Activated CD8-positive, alpha-beta T cell treated with anti-CD3 and anti-CD28 coated beads for 36 hours (primary cell): ENCODE measurements around the gene NDUFAF7. TPM values are rescaled to one million over a fixed set of nuclear protein-coding genes. Genes with fewer than 3 reads are reported as not detected.
A peak's percentile ranks its signal among the peaks of the same experiment; 100 is the strongest.
"Not testable (repeated sequence)": the region's sequence is repeated elsewhere in the genome, so short reads cannot be mapped to it uniquely, and the experiment has no call there.

ENCODE experiments used
- ATAC-seq: fragments of 200-7000 bp; cut with Tn5 transposase; one replicate; pipeline ENCODE4 v1.10.0; 2021; ENCODE audit warnings: mild to moderate bottlenecking, moderate library complexity
- CTCF ChIA-PET: fragments of 350-600 bp; sonication (Branson Sonifier 250); formaldehyde crosslinking; loops from one replicate; lab custom pipeline; 2021; ENCODE audit warnings: antibody characterized with exemption; lab: Charles Lee
- POLR2A ChIA-PET: fragments of 350-600 bp; sonication (Branson Sonifier 250); formaldehyde crosslinking; loops from one replicate; lab custom pipeline; 2021; ENCODE audit warnings: antibody characterized with exemption; lab: Charles Lee
- DNase-seq: peaks from one replicate; pipeline ENCODE4 v3.0.0-alpha.2; 2020
- H3K27ac Mint-ChIP-seq: one replicate; pipeline ENCODE4 v1.8.0; 2021; ENCODE audit warnings: mild to moderate bottlenecking, mixed read lengths
- H3K27me3 Mint-ChIP-seq: one replicate; pipeline ENCODE4 v1.8.0; 2021; ENCODE audit warnings: mixed read lengths
- H3K36me3 Mint-ChIP-seq: one replicate; pipeline ENCODE4 v1.8.0; 2021; ENCODE audit warnings: low read depth, mixed read lengths
- H3K4me1 Mint-ChIP-seq: one replicate; pipeline ENCODE4 v1.8.0; 2021; ENCODE audit warnings: low read depth, mixed read lengths
- H3K4me3 Mint-ChIP-seq: one replicate; pipeline ENCODE4 v1.8.0; 2021; ENCODE audit warnings: mild to moderate bottlenecking, moderate library complexity, mixed read lengths
- H3K9me3 Mint-ChIP-seq: one replicate; pipeline ENCODE4 v1.8.0; 2021; ENCODE audit warnings: mixed read lengths
- intact Hi-C: fragments of 100-400 bp; cut with micrococcal nuclease; formaldehyde crosslinking; loops from one replicate; pipeline ENCODE4 v1.10.0; 2022
- total RNA-seq, 2 experiments: library from RNA; stranded (reverse); gene quantifications; one replicate each; pipeline ENCODE4 v1.2.3, GENCODE V29; 2021
- TF ChIP-seq, protein P1 (sequence below): fragments of 200-600 bp; IDR thresholded peaks from one replicate; pipeline ENCODE4 v1.8.0; 2022; ENCODE audit warnings: antibody characterized with exemption, mild to moderate bottlenecking

NDUFAF7 gene
- total RNA-seq, 2 experiments from 2014 or later, result 18.4 to 22.5 TPM

DNA sequence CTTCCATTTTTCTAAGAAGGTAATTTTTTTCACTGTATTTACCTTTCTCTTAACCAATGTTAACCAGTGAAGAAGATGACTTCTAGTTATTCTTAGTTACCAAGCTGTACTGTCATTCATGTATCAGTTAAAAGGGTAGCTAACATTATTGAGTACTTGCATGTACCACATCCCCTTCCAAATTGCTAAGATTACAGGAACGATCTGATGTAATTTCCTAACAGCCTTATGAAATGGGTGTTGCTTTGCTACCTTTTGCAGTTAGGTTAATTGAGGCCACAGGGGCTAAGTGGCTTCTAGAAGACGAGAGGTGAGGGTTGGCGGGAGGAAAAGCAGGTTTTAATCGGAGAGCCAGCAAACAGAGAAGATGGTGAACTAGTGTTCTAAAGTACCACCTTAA is 41.2 kb upstream of the NDUFAF7 start:
- H3K4me1 Mint-ChIP-seq, result no peaks in the 10 kb centered on the region
- no peak overlapping the region for H3K27ac Mint-ChIP-seq
- DNase-seq (no peak), ATAC-seq (no peak)
- CTCF ChIA-PET, result interaction anchor here (1.0 kb wide), 1 partner anchor 22 kb away, joined by 3 read pairs; no protein-coding TSS in a partner anchor
- peaks cover 4% of the 10 kb centered on the region for H3K27me3 Mint-ChIP-seq
- H3K4me3 Mint-ChIP-seq, result no peak overlapping the region
- POLR2A ChIA-PET, result interaction anchor here (0.6 to 2.8 kb wide), 2 partner anchors 34 to 108 kb away, joined by 3 to 8 read pairs; partner anchors contain the start of gene EIF2AK2
- intact Hi-C loops, result no loop called here
- TF ChIP-seq, protein P1, sequence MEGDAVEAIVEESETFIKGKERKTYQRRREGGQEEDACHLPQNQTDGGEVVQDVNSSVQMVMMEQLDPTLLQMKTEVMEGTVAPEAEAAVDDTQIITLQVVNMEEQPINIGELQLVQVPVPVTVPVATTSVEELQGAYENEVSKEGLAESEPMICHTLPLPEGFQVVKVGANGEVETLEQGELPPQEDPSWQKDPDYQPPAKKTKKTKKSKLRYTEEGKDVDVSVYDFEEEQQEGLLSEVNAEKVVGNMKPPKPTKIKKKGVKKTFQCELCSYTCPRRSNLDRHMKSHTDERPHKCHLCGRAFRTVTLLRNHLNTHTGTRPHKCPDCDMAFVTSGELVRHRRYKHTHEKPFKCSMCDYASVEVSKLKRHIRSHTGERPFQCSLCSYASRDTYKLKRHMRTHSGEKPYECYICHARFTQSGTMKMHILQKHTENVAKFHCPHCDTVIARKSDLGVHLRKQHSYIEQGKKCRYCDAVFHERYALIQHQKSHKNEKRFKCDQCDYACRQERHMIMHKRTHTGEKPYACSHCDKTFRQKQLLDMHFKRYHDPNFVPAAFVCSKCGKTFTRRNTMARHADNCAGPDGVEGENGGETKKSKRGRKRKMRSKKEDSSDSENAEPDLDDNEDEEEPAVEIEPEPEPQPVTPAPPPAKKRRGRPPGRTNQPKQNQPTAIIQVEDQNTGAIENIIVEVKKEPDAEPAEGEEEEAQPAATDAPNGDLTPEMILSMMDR, result no peak
- no peaks in the 10 kb centered on the region for H3K9me3 Mint-ChIP-seq
- no peaks in the 10 kb centered on the region for H3K36me3 Mint-ChIP-seq

DNA sequence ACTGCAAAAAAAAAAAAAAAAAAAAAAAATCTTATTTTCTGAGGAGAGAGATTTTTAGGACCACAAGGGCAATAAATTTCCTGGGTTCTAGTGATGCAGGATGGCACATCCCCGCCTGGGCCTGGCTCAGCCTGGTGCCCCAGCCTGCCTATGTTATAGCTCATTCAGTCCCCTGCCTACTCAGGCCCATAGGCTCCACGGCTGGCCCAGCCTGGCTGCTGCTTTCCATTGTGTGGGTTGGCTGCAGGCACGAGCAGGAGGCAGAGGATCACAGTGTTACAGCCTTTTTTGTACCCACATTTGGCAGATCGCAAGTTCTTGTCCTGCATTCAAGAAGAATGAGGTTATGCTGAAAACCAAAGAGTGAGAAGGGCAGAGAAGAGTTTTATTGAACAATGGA is 40.2 kb upstream of the NDUFAF7 start:
- Mint-ChIP-seq H3K4me1 (peaks cover 2% of the 10 kb centered on the region), H3K9me3 (no peaks in the 10 kb centered on the region), H3K27ac (no peak overlapping the region), H3K4me3 (no peak overlapping the region), H3K27me3 (peaks cover 4% of the 10 kb centered on the region), H3K36me3 (peaks cover under 1% of the 10 kb centered on the region)
- no peak for DNase-seq
- ChIA-PET CTCF (interaction anchor here (2.5 kb wide), 1 partner anchor 23 kb away, joined by 8 read pairs; no protein-coding TSS in a partner anchor), POLR2A (interaction anchor here (0.6 kb wide), 1 partner anchor 135 kb away, joined by 3 read pairs; no protein-coding TSS in a partner anchor)
- no peak for ATAC-seq
- intact Hi-C loops, result no loop called here
- TF ChIP-seq, protein P1, result no peak

GRCh38 chr2:37191747-37192146 is 39.7 kb upstream of the NDUFAF7 start:
- TF ChIP-seq, protein P1, result no peak
- H3K36me3 Mint-ChIP-seq, result peaks cover 2% of the 10 kb centered on the region
- H3K9me3 Mint-ChIP-seq, result no peaks in the 10 kb centered on the region
- ChIA-PET POLR2A (no interaction called here), CTCF (interaction anchor here (2.5 kb wide), 1 partner anchor 23 kb away, joined by 8 read pairs; no protein-coding TSS in a partner anchor)
- H3K4me1 Mint-ChIP-seq, result peaks cover 3% of the 10 kb centered on the region
- H3K27me3 Mint-ChIP-seq, result peaks cover 4% of the 10 kb centered on the region
- no peak for DNase-seq
- ATAC-seq, result no peak
- no peak overlapping the region for H3K4me3 Mint-ChIP-seq
- no peak overlapping the region for H3K27ac Mint-ChIP-seq
- intact Hi-C loops, result no loop called here

DNA sequence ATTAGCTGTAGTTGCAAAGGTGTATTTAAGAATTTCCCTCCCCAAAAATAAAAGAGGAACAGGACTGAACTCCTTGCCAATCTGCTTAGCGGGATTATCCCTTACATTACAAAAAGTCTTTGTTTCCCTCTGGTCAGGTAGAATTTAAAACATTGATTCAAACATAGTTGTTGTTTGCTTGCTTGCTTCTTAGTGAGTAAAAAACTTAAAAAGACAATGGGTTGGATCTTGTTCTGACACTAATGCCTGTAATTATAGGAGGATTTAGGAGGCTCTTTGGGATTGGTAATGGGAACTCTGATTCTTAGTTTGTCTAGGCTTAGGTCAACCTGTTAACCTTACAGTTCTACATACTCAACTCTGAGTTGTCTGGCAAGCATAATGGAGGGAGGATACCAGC is 38.9 kb upstream of the NDUFAF7 start:
- intact Hi-C loops, result no loop called here
- no peak for ATAC-seq

DNA sequence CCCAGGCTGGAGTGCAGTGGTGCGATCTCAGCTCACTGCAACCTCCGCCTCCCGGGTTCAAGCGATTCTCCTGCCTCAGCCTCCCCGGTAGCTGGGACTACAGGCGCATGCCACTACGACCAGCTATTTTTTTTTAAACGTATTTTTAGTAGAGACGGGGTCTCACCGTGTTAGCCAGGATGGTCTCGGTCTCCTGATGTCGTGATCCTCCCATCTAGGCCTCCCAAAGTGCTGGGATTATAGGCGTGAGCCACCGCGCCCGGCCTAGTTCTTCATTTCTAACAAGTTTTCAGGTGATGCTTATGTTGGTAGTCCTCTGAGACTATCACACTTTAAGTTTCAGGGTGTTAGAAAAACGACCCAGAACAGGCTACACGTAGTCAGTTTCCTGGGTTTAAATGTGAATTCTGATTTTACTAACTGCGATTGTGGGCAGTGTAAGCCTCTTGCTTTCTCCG is 35.6 kb upstream of the NDUFAF7 start:
- intact Hi-C loops, result loop anchor here (5.0 kb wide), 1 partner anchor 36 kb away; the partner anchor contains the start of genes CEBPZ and NDUFAF7
- POLR2A ChIA-PET, H3K27me3 Mint-ChIP-seq, DNase-seq, H3K9me3 Mint-ChIP-seq: not testable (repeated sequence)
- peak overlapping the region; percentile 96 for H3K4me3 Mint-ChIP-seq
- peak; percentile 17 for ATAC-seq
- peak overlapping the region; percentile 97 for H3K27ac Mint-ChIP-seq
- peaks cover 33% of the 10 kb centered on the region for H3K4me1 Mint-ChIP-seq
- peaks cover 13% of the 10 kb centered on the region for H3K36me3 Mint-ChIP-seq
- CTCF ChIA-PET, result interaction anchor here (1.1 to 1.4 kb wide), 2 partner anchors 28 to 43 kb away, joined by 3 to 4 read pairs; no protein-coding TSS in a partner anchor

More for the DNA sequence above, 38.9 kb upstream of the NDUFAF7 start:
- no peak overlapping the region for H3K27ac Mint-ChIP-seq
- H3K9me3 Mint-ChIP-seq, result no peaks in the 10 kb centered on the region
- DNase-seq, result no peak
- peaks cover 7% of the 10 kb centered on the region for H3K4me1 Mint-ChIP-seq
- ChIA-PET POLR2A (interaction anchor here (0.6 kb wide), 1 partner anchor 52 kb away, joined by 3 read pairs; no protein-coding TSS in a partner anchor), CTCF (interaction anchor here (2.5 kb wide), 1 partner anchor 24 kb away, joined by 8 read pairs; no protein-coding TSS in a partner anchor)
- no peak overlapping the region for H3K4me3 Mint-ChIP-seq
- TF ChIP-seq, protein P1, result no peak
- H3K27me3 Mint-ChIP-seq, result peaks cover 4% of the 10 kb centered on the region
- peaks cover 6% of the 10 kb centered on the region for H3K36me3 Mint-ChIP-seq
